ENCODE measurements around the gene ZFC3H1. TPM values are rescaled to one million over a fixed set of nuclear protein-coding genes. Genes with fewer than 3 reads are reported as not detected.

Gene ZFC3H1
- total and polyA plus RNA-seq, 9 of the 15 experiments (the other 6 are each of a cell fraction or from before 2014, with no cell fraction given) = 14.8 to 80.5 (median 22.1) TPM

DNA sequence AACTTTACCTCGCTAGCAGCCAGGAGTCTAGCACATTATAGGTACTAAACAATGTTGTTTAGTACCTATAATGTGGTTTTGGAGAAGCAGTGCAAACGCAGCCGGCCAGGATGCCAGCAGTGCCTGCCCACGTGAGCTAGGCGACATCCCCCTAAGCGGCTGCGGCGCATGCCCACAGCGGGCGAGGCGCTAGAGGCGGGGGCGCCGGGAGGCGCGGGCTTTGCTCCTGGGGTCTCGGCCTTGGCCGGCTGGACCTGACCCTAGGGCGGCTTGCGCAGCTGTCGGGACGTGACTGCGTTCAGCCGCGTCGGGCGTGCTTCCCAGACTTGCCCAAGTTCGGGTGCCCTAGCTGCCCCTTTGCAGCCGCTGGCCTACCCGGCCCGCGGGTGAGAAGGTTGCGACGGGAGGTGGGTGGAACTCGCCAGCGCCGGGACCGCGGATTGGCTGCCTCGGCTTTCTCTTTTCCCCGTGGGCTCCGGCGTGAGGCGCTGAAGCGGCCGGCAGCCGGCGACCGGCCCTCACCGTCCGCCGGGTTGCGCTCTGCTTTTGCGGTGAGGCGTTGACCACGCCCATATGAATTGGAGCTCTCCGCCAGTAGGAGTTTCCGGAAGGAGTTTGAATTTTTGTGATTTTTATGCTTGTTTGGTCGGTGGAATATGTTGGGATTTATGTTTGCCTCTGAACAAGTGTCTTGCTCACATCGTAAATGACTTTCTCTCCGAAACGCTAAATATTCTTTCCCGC, 22.4 kb upstream of the ZFC3H1 start, which contains the start of gene TMEM19 (continued):
- TF ChIP-seq, protein P1, sequence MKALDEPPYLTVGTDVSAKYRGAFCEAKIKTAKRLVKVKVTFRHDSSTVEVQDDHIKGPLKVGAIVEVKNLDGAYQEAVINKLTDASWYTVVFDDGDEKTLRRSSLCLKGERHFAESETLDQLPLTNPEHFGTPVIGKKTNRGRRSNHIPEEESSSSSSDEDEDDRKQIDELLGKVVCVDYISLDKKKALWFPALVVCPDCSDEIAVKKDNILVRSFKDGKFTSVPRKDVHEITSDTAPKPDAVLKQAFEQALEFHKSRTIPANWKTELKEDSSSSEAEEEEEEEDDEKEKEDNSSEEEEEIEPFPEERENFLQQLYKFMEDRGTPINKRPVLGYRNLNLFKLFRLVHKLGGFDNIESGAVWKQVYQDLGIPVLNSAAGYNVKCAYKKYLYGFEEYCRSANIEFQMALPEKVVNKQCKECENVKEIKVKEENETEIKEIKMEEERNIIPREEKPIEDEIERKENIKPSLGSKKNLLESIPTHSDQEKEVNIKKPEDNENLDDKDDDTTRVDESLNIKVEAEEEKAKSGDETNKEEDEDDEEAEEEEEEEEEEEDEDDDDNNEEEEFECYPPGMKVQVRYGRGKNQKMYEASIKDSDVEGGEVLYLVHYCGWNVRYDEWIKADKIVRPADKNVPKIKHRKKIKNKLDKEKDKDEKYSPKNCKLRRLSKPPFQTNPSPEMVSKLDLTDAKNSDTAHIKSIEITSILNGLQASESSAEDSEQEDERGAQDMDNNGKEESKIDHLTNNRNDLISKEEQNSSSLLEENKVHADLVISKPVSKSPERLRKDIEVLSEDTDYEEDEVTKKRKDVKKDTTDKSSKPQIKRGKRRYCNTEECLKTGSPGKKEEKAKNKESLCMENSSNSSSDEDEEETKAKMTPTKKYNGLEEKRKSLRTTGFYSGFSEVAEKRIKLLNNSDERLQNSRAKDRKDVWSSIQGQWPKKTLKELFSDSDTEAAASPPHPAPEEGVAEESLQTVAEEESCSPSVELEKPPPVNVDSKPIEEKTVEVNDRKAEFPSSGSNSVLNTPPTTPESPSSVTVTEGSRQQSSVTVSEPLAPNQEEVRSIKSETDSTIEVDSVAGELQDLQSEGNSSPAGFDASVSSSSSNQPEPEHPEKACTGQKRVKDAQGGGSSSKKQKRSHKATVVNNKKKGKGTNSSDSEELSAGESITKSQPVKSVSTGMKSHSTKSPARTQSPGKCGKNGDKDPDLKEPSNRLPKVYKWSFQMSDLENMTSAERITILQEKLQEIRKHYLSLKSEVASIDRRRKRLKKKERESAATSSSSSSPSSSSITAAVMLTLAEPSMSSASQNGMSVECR (CRISPR knock-in tag; IDR thresholded peaks at IDR 0.05) = peak; percentile 69; the same call in 1 of the 2 replicates
- TF ChIP-seq, protein P2, sequence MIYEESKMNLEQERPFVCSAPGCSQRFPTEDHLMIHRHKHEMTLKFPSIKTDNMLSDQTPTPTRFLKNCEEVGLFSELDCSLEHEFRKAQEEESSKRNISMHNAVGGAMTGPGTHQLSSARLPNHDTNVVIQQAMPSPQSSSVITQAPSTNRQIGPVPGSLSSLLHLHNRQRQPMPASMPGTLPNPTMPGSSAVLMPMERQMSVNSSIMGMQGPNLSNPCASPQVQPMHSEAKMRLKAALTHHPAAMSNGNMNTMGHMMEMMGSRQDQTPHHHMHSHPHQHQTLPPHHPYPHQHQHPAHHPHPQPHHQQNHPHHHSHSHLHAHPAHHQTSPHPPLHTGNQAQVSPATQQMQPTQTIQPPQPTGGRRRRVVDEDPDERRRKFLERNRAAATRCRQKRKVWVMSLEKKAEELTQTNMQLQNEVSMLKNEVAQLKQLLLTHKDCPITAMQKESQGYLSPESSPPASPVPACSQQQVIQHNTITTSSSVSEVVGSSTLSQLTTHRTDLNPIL (CRISPR knock-in tag; IDR thresholded peaks at IDR 0.05) = no peak
- TF ChIP-seq SUPT5H (IDR thresholded peaks at IDR 0.05) (peak; percentile 88), ZNF282 (CRISPR knock-in tag; IDR thresholded peaks at IDR 0.05) (no peak), CBX2 (IDR thresholded peaks at IDR 0.05; ENCODE audit: insufficient read depth, low read length, poor library complexity, severe bottlenecking) (no peak), POLR2AphosphoS5 (IDR thresholded peaks at IDR 0.05; ENCODE audit: control insufficient read depth, insufficient read depth, low read depth, low read length) (peak; percentile 67), CREBBP (IDR thresholded peaks at IDR 0.05; ENCODE audit: low read depth, low read length) (no peak), FOS (IDR thresholded peaks at IDR 0.05; ENCODE audit: extremely low read depth, insufficient read length) (no peak)
- TF ChIP-seq, protein P3, sequence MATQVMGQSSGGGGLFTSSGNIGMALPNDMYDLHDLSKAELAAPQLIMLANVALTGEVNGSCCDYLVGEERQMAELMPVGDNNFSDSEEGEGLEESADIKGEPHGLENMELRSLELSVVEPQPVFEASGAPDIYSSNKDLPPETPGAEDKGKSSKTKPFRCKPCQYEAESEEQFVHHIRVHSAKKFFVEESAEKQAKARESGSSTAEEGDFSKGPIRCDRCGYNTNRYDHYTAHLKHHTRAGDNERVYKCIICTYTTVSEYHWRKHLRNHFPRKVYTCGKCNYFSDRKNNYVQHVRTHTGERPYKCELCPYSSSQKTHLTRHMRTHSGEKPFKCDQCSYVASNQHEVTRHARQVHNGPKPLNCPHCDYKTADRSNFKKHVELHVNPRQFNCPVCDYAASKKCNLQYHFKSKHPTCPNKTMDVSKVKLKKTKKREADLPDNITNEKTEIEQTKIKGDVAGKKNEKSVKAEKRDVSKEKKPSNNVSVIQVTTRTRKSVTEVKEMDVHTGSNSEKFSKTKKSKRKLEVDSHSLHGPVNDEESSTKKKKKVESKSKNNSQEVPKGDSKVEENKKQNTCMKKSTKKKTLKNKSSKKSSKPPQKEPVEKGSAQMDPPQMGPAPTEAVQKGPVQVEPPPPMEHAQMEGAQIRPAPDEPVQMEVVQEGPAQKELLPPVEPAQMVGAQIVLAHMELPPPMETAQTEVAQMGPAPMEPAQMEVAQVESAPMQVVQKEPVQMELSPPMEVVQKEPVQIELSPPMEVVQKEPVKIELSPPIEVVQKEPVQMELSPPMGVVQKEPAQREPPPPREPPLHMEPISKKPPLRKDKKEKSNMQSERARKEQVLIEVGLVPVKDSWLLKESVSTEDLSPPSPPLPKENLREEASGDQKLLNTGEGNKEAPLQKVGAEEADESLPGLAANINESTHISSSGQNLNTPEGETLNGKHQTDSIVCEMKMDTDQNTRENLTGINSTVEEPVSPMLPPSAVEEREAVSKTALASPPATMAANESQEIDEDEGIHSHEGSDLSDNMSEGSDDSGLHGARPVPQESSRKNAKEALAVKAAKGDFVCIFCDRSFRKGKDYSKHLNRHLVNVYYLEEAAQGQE (IDR thresholded peaks at IDR 0.05; ENCODE audit: borderline replicate concordance) = peak; percentile 18; the same call in 1 of the 2 replicates
- TF ChIP-seq, protein P3 (CRISPR knock-in tag; IDR thresholded peaks at IDR 0.05; ENCODE audit: low read depth) = peak; percentile 76
- TF ChIP-seq, protein P4, sequence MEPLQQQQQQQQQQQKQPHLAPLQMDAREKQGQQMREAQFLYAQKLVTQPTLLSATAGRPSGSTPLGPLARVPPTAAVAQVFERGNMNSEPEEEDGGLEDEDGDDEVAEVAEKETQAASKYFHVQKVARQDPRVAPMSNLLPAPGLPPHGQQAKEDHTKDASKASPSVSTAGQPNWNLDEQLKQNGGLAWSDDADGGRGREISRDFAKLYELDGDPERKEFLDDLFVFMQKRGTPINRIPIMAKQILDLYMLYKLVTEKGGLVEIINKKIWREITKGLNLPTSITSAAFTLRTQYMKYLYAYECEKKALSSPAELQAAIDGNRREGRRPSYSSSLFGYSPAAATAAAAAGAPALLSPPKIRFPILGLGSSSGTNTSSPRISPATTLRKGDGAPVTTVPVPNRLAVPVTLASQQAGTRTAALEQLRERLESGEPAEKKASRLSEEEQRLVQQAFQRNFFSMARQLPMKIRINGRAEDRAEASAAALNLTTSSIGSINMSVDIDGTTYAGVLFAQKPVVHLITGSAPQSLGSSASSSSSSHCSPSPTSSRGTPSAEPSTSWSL (CRISPR knock-in tag; IDR thresholded peaks at IDR 0.05; ENCODE audit: borderline replicate concordance) = no peak

All from K562 (cell line).